Muscle of leg (tissue), 11 donors: Measurements from ENCODE around the gene MYO5A. TPM values are rescaled to one million over a fixed set of nuclear protein-coding genes. Genes with fewer than 3 reads are reported as not detected.
A peak's percentile ranks its signal among the peaks of the same experiment; 100 is the strongest.

ENCODE experiments used
- DNase-seq: peaks from one replicate; pipeline ENCODE4 v3.0.0; 2013
- H3K27ac ChIP-seq: one replicate; pipeline ENCODE4 v1.5.1; 2013; ENCODE audit warnings: mild to moderate bottlenecking, low read length, control low read depth
- H3K27me3 ChIP-seq: one replicate; pipeline ENCODE4 v1.6.1; 2013; ENCODE audit warnings: low read length; ENCODE audit not compliant: control insufficient read depth, insufficient read depth
- H3K36me3 ChIP-seq: one replicate; pipeline ENCODE4 v1.6.1; 2013; ENCODE audit warnings: low read length; ENCODE audit not compliant: control insufficient read depth, insufficient read depth
- H3K4me1 ChIP-seq: one replicate; pipeline ENCODE4 v1.6.1; 2013; ENCODE audit warnings: low read length; ENCODE audit not compliant: control insufficient read depth, insufficient read depth
- H3K4me3 ChIP-seq: one replicate; pipeline ENCODE4 v1.5.1; 2013; ENCODE audit warnings: low read length, control low read depth
- H3K9me3 ChIP-seq: replicated peaks from 2 replicates; pipeline ENCODE4 v1.6.1; 2013; ENCODE audit warnings: low read depth, low read length; ENCODE audit not compliant: control insufficient read depth
- WGBS: methylation state at CpG from one replicate; pipeline ENCODE4 v1.1.5; 2013; ENCODE audit warnings: missing lambda C conversion rate; ENCODE audit not compliant: insufficient coverage; 5-methylcytosine and 5-hydroxymethylcytosine counted together
- polyA plus RNA-seq, 8 donors: library from polyadenylated mRNA; unstranded; fragments of 120-200 nt; gene quantifications; one replicate each; pipeline versions ENCODE4 v1.2.1 to v1.2.3, GENCODE V29; 2013; ENCODE audit warnings: inconsistent platforms in 1 of 8, low replicate concordance in 1 of 8; ENCODE audit not compliant: insufficient read length in 8 of 8, insufficient read depth in 1 of 8
- total RNA-seq: library from RNA; stranded (reverse); fragments of 120-200 nt; gene quantifications from one replicate; pipeline ENCODE4 v1.2.4, GENCODE V29; 2013

Gene MYO5A
- total and polyA plus RNA-seq, 9 donors = 3.9 to 9.9 (median 6.9) TPM

GRCh38 chr15:52382647-52383046 is 146.0 kb downstream of the MYO5A start:
- H3K27ac ChIP-seq = no peak overlapping the region
- H3K9me3 ChIP-seq = no peaks in the 10 kb centered on the region
- H3K27me3 ChIP-seq = no peaks in the 10 kb centered on the region
- H3K4me1 ChIP-seq = no peaks in the 10 kb centered on the region
- WGBS = 100% methylated on average over 1 of the region's 1 CpG
- H3K36me3 ChIP-seq = peaks cover 15% of the 10 kb centered on the region
- H3K4me3 ChIP-seq = no peak overlapping the region
- no peak for DNase-seq

- DNase-seq = no peak
Observed at GRCh38 chr15:52379395-52380106, 149.1 kb downstream of the MYO5A start.

GRCh38 chr15:52378746-52379394 is 149.8 kb downstream of the MYO5A start:
- WGBS = 97% methylated on average over 5 of the region's 6 CpGs
- H3K4me1 ChIP-seq = no peaks in the 10 kb centered on the region
- peaks cover 18% of the 10 kb centered on the region for H3K36me3 ChIP-seq
- H3K4me3 ChIP-seq = no peak overlapping the region
- no peak overlapping the region for H3K27ac ChIP-seq
- no peaks in the 10 kb centered on the region for H3K27me3 ChIP-seq
- peaks cover 5% of the 10 kb centered on the region for H3K9me3 ChIP-seq
- DNase-seq = no peak

More at GRCh38 chr15:52379395-52380106, 149.1 kb downstream of the MYO5A start:
- Histone ChIP-seq H3K27me3 (no peaks in the 10 kb centered on the region), H3K36me3 (peaks cover 15% of the 10 kb centered on the region), H3K9me3 (peaks cover under 1% of the 10 kb centered on the region), H3K4me1 (no peaks in the 10 kb centered on the region), H3K27ac (no peak overlapping the region), H3K4me3 (no peak overlapping the region)
- WGBS = 73% methylated on average over 5 of the region's 14 CpGs

- Histone ChIP-seq H3K9me3 (peaks cover 5% of the 10 kb centered on the region), H3K4me1 (no peaks in the 10 kb centered on the region), H3K27me3 (no peaks in the 10 kb centered on the region), H3K27ac (no peak overlapping the region), H3K36me3 (peaks cover 8% of the 10 kb centered on the region), H3K4me3 (no peak overlapping the region)
- DNase-seq = peak; percentile 57
- WGBS = 84% methylated on average over 5 of the region's 9 CpGs
Observed at GRCh38 chr15:52370010-52370409, 158.7 kb downstream of the MYO5A start.

- peaks cover 7% of the 10 kb centered on the region for H3K36me3 ChIP-seq
- H3K27ac ChIP-seq = no peak overlapping the region
- no CpG with 5 or more reads among the region's 3 CpGs for WGBS
- H3K27me3 ChIP-seq = no peaks in the 10 kb centered on the region
- H3K4me3 ChIP-seq = no peak overlapping the region
- no peaks in the 10 kb centered on the region for H3K4me1 ChIP-seq
- H3K9me3 ChIP-seq = peaks cover 3% of the 10 kb centered on the region
- DNase-seq = no peak
Observed at GRCh38 chr15:52369455-52369854, 159.2 kb downstream of the MYO5A start.

GRCh38 chr15:52369030-52369429 is 159.7 kb downstream of the MYO5A start:
- Histone ChIP-seq H3K27ac (no peak overlapping the region), H3K27me3 (no peaks in the 10 kb centered on the region), H3K36me3 (peaks cover 4% of the 10 kb centered on the region), H3K4me1 (no peaks in the 10 kb centered on the region), H3K9me3 (no peaks in the 10 kb centered on the region), H3K4me3 (no peak overlapping the region)
- DNase-seq = no peak
- no CpG with 5 or more reads among the region's 3 CpGs for WGBS

GRCh38 chr15:52368402-52368801 is 160.3 kb downstream of the MYO5A start:
- WGBS = no CpG with 5 or more reads among the region's 3 CpGs
- H3K9me3 ChIP-seq = no peaks in the 10 kb centered on the region
- no peaks in the 10 kb centered on the region for H3K27me3 ChIP-seq
- H3K4me1 ChIP-seq = no peaks in the 10 kb centered on the region
- no peak for DNase-seq
- H3K36me3 ChIP-seq = peaks cover 3% of the 10 kb centered on the region
- H3K27ac ChIP-seq = no peak overlapping the region
- H3K4me3 ChIP-seq = no peak overlapping the region

- Histone ChIP-seq H3K9me3 (no peaks in the 10 kb centered on the region), H3K4me3 (no peak overlapping the region), H3K27ac (no peak overlapping the region), H3K4me1 (no peaks in the 10 kb centered on the region), H3K36me3 (peaks cover 3% of the 10 kb centered on the region), H3K27me3 (no peaks in the 10 kb centered on the region)
- DNase-seq = no peak
- WGBS = no CpG with 5 or more reads among the region's 3 CpGs
Observed at GRCh38 chr15:52362497-52362896, 166.2 kb downstream of the MYO5A start.

- no peaks in the 10 kb centered on the region for H3K27me3 ChIP-seq
- peaks cover 3% of the 10 kb centered on the region for H3K36me3 ChIP-seq
- WGBS = no CpG with 5 or more reads among the region's 4 CpGs
- DNase-seq = no peak
- H3K27ac ChIP-seq = no peak overlapping the region
- H3K4me1 ChIP-seq = no peaks in the 10 kb centered on the region
- H3K4me3 ChIP-seq = no peak overlapping the region
- no peaks in the 10 kb centered on the region for H3K9me3 ChIP-seq
Observed at GRCh38 chr15:52361975-52362494, 166.6 kb downstream of the MYO5A start.

GRCh38 chr15:52361494-52361893 is 167.2 kb downstream of the MYO5A start:
- DNase-seq = no peak
- Histone ChIP-seq H3K4me1 (no peaks in the 10 kb centered on the region), H3K27me3 (no peaks in the 10 kb centered on the region), H3K27ac (no peak overlapping the region), H3K9me3 (no peaks in the 10 kb centered on the region), H3K36me3 (peaks cover 3% of the 10 kb centered on the region), H3K4me3 (no peak overlapping the region)
- WGBS = 80% methylated on average over 3 of the region's 4 CpGs
